ENCODE measurements around the gene RPRD1A.

The RPRD1A gene

DNA sequence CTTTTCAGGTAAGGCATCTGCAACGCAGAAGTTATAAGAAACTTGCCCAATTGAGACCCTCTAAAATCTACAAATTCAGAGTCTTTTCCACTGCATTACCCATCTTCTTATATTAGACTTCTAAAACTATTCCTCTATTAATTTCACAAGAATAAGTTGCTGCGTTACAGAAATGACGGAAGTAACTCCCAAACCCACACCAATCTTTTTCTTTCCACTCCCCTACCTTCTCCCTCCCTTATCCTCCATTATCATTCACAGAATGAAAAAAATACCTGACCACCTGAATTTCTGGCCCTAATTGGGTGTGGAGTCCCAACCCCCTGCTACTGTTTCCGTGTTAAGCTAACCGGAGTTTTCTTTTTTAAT lies 689 bp downstream of the RPRD1A start:
- no peak for TF ChIP-seq FOXP2 (optimal IDR thresholded peaks at IDR 0.05; ENCODE audit: borderline replicate concordance, extremely low read depth, extremely low read length, insufficient read depth)
- no peak for TF ChIP-seq SIN3A (IDR thresholded peaks at IDR 0.05; ENCODE audit: borderline replicate concordance, insufficient read depth, low read length)
- TF ChIP-seq POLR2AphosphoS5 (IDR thresholded peaks at IDR 0.05; ENCODE audit: low read depth, low read length): no peak
- no peak for TF ChIP-seq REST (IDR thresholded peaks at IDR 0.05; ENCODE audit: insufficient read depth in 1 of 2, low read depth in 2 of 2, low read length in 2 of 2)
- no peak for TF ChIP-seq TAF1 (IDR thresholded peaks at IDR 0.05; ENCODE audit: borderline replicate concordance, insufficient read depth, low read length)

DNA sequence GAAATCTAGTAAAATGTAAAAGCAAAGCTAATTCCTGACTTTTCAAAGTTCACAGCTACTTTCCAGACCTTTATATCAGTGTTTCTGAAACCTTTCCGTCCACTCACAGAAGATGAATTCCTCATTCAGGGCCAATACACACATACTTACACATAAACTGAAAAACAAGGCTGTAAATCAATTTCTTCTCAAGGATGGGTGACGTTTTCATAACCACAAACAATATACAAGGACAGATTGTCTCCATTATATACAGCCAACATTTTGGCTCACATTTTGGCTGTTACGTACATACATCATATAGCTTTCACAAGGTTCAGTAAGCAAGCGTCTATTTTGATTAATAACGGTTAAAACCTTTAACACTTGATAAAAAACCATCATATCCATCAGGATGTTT lies 1.4 kb downstream of the RPRD1A start:
- TF ChIP-seq REST (IDR thresholded peaks at IDR 0.05; ENCODE audit: insufficient read depth in 1 of 2, low read depth in 2 of 2, low read length in 2 of 2): no peak
- no peak for TF ChIP-seq FOXP2 (optimal IDR thresholded peaks at IDR 0.05; ENCODE audit: borderline replicate concordance, extremely low read depth, extremely low read length, insufficient read depth)
- no peak for TF ChIP-seq POLR2AphosphoS5 (IDR thresholded peaks at IDR 0.05; ENCODE audit: low read depth, low read length)
- no peak for TF ChIP-seq TAF1 (IDR thresholded peaks at IDR 0.05; ENCODE audit: borderline replicate concordance, insufficient read depth, low read length)
- no peak for TF ChIP-seq SIN3A (IDR thresholded peaks at IDR 0.05; ENCODE audit: borderline replicate concordance, insufficient read depth, low read length)

- TF ChIP-seq SIN3A (IDR thresholded peaks at IDR 0.05; ENCODE audit: borderline replicate concordance, insufficient read depth, low read length) (no peak), FOXP2 (optimal IDR thresholded peaks at IDR 0.05; ENCODE audit: borderline replicate concordance, extremely low read depth, extremely low read length, insufficient read depth) (no peak), TAF1 (IDR thresholded peaks at IDR 0.05; ENCODE audit: borderline replicate concordance, insufficient read depth, low read length) (no peak), POLR2AphosphoS5 (IDR thresholded peaks at IDR 0.05; ENCODE audit: low read depth, low read length) (no peak), REST (IDR thresholded peaks at IDR 0.05; ENCODE audit: insufficient read depth in 1 of 2, low read depth in 2 of 2, low read length in 2 of 2) (no peak)
Measured at GRCh38 chr18:36064027-36064808, 3.1 kb downstream of the RPRD1A start.

- no peak for TF ChIP-seq TAF1 (IDR thresholded peaks at IDR 0.05; ENCODE audit: borderline replicate concordance, insufficient read depth, low read length)
- no peak for TF ChIP-seq POLR2AphosphoS5 (IDR thresholded peaks at IDR 0.05; ENCODE audit: low read depth, low read length)
Measured at GRCh38 chr18:36058674-36059073, 8.7 kb downstream of the RPRD1A start.

- TF ChIP-seq POLR2AphosphoS5 (IDR thresholded peaks at IDR 0.05; ENCODE audit: low read depth, low read length) (no peak), REST (IDR thresholded peaks at IDR 0.05; ENCODE audit: insufficient read depth in 1 of 2, low read depth in 2 of 2, low read length in 2 of 2) (no peak), FOXP2 (optimal IDR thresholded peaks at IDR 0.05; ENCODE audit: borderline replicate concordance, extremely low read depth, extremely low read length, insufficient read depth) (no peak), SIN3A (IDR thresholded peaks at IDR 0.05; ENCODE audit: borderline replicate concordance, insufficient read depth, low read length) (no peak)
Measured at GRCh38 chr18:36051760-36052159, 15.6 kb downstream of the RPRD1A start.
